Mucosa of gallbladder (tissue), 1 donor: ENCODE measurements around the gene MT1H. TPM values are rescaled to one million over a fixed set of nuclear protein-coding genes. Genes with fewer than 3 reads are reported as not detected.
"Not testable (repeated sequence)": the region's sequence is repeated elsewhere in the genome, so short reads cannot be mapped to it uniquely, and the experiment has no call there.

ENCODE experiments used
- DNase-seq: peaks from one replicate; pipeline ENCODE4 v3.0.0-alpha.2; 2020; ENCODE audit warnings: low spot score
- total RNA-seq: library from RNA; stranded (reverse); gene quantifications from one replicate; pipeline ENCODE4 v1.2.1, GENCODE V29; 2021
- donor health status: DM: no; HTN: no; CAD: no.

MT1H gene
- total RNA-seq, result 2.9 TPM

- no peak for DNase-seq
Measured at GRCh38 chr16:56669005-56669839, at the start of gene MT1H. Gene MT1H (plus strand): TSS chr16:56669814. CDS start chr16:56669885, 71 bp downstream.

GRCh38 chr16:56620339-56620897 is 49.2 kb upstream of the MT1H start:
- no peak for DNase-seq

GRCh38 chr16:56621665-56622445 is 47.8 kb upstream of the MT1H start:
- DNase-seq, result not testable (repeated sequence)

GRCh38 chr16:56623184-56623583 is 46.4 kb upstream of the MT1H start:
- not testable (repeated sequence) for DNase-seq

GRCh38 chr16:56623637-56624036 is 46.0 kb upstream of the MT1H start:
- no peak for DNase-seq

GRCh38 chr16:56625140-56625942 is 44.3 kb upstream of the MT1H start, which contains the start of gene MT1E:
Gene MT1E (plus strand): TSS chr16:56625781. CDS start chr16:56625852, 71 bp downstream.
- DNase-seq, result peak; percentile 60

- DNase-seq, result peak; percentile 57
Measured at GRCh38 chr16:56625943-56626654, 43.5 kb upstream of the MT1H start.

- no peak for DNase-seq
Measured at GRCh38 chr16:56626685-56627084, 42.9 kb upstream of the MT1H start.

GRCh38 chr16:56628486-56629350 is 40.9 kb upstream of the MT1H start:
- no peak for DNase-seq

GRCh38 chr16:56629531-56629930 is 40.1 kb upstream of the MT1H start:
- no peak for DNase-seq

GRCh38 chr16:56630134-56630533 is 39.5 kb upstream of the MT1H start:
- no peak for DNase-seq

GRCh38 chr16:56631197-56631596 is 38.4 kb upstream of the MT1H start:
- no peak for DNase-seq

- DNase-seq, result no peak
Measured at GRCh38 chr16:56631832-56632155, 37.8 kb upstream of the MT1H start.

GRCh38 chr16:56632156-56632847 is 37.3 kb upstream of the MT1H start, which contains the start of gene MT1M:
Gene MT1M (plus strand): TSS chr16:56632659. CDS start chr16:56632732, 73 bp downstream.
- no peak for DNase-seq

GRCh38 chr16:56632848-56633365 is 36.7 kb upstream of the MT1H start:
- no peak for DNase-seq

- no peak for DNase-seq
Measured at GRCh38 chr16:56633535-56633934, 36.1 kb upstream of the MT1H start.

- no peak for DNase-seq
Measured at GRCh38 chr16:56634715-56635440, 34.7 kb upstream of the MT1H start.

GRCh38 chr16:56635441-56635967 is 34.1 kb upstream of the MT1H start:
- no peak for DNase-seq
